ENCODE measurements around the gene MARCHF2. TPM values are rescaled to one million over a fixed set of nuclear protein-coding genes. Genes with fewer than 3 reads are reported as not detected.

Gene MARCHF2
- total RNA-seq, 1 experiment from 2014 or later = 58.7 TPM

DNA sequence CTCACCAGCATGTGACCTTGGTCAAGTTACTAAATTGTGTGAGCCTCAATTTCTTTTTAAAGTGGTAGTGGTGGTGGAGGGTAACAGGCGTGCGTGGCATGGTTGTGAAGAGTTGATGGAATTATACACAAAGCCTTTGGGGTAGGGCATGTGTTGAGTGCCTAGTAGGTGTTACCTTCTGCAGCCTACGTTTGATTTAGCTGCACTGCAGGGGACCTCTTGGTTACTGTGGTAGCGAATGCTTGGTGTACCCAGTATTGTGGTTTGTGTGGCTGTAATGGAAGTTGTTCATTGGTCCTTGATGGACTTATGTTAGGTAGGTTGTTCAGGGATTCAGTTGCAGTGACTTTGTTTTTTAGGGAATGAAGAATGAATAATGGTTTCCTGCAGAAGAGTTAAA is 64.8 kb downstream of the MARCHF2 start:
- CTCF ChIA-PET = no interaction called here

DNA sequence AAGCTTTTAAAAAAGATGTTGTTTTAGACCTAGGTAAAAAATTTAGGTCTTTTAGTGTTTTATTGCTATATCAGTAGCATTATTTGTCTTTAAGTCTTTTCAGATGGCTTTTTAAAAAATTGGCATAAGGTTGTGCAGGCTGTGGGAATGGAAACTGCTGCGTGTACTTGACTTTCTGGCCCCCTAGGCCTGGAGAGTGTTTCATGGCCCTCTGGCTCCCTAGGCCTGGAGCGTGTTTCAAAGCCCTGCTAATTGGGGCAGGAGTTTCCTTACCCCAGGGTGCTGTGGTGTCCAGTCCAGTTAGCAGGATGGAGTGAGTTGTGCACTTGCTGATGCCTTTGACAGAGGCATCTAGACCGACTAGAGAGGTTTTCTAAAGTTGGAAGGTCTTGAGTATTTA is 65.5 kb downstream of the MARCHF2 start:
- H2AFZ ChIP-seq (ENCODE audit: low read length) = no peak overlapping the region
- no peak overlapping the region for H3K27ac ChIP-seq (ENCODE audit: low read length)
- TF ChIP-seq CTCF (conservative IDR thresholded peaks at IDR 0.05; ENCODE audit: low read depth, low read length) (no peak), EZH2phosphoT487 (IDR thresholded peaks at IDR 0.05; ENCODE audit: borderline replicate concordance, low read length) (no peak), EZH2 (IDR thresholded peaks at IDR 0.05; ENCODE audit: low read length, unreplicated experiment) (no peak)
- peaks cover 56% of the 10 kb centered on the region for H4K20me1 ChIP-seq (ENCODE audit: low read length)
- H3K4me2 ChIP-seq (ENCODE audit: low read length) = no peak overlapping the region
- no peaks in the 10 kb centered on the region for H3K9me3 ChIP-seq (ENCODE audit: low read length)
- intact Hi-C loops (cut with micrococcal nuclease) = no loop called here
- ATAC-seq (no peak), DNase-seq (no peak)
- H3K27me3 ChIP-seq (ENCODE audit: low read length) = no peaks in the 10 kb centered on the region
- no peak overlapping the region for H3K9ac ChIP-seq (ENCODE audit: low read length)
- no peaks in the 10 kb centered on the region for H3K9me2 ChIP-seq (replicated peaks; ENCODE audit: low read length)
- CTCF ChIA-PET = interaction anchor here (0.5 to 0.6 kb wide), 2 partner anchors 43 to 1615 kb away, joined by 3 to 10 read pairs; no protein-coding TSS in a partner anchor
- H3K79me2 ChIP-seq (ENCODE audit: low read length) = peaks cover 87% of the 10 kb centered on the region
- H3F3A ChIP-seq (ENCODE audit: low read length, unreplicated experiment) = no peaks in the 10 kb centered on the region
- BruUV-seq (replicated peaks) = no TSS peak
- peaks cover 62% of the 10 kb centered on the region for H3K36me3 ChIP-seq (ENCODE audit: low read depth, low read length)
- H3K4me3 ChIP-seq (ENCODE audit: low read length) = no peak overlapping the region
- H3K4me1 ChIP-seq (ENCODE audit: insufficient read depth, low read length) = no peaks in the 10 kb centered on the region
- POLR2A ChIA-PET (ENCODE audit: unreplicated experiment) = interaction anchor here (0.6 kb wide), 1 partner anchor 103 kb away, joined by 10 read pairs; no protein-coding TSS in a partner anchor

More for the DNA sequence above, 64.8 kb downstream of the MARCHF2 start:
- no peak overlapping the region for H3K4me3 ChIP-seq (ENCODE audit: low read length)
- H3K27ac ChIP-seq (ENCODE audit: low read length) = no peak overlapping the region
- H3K27me3 ChIP-seq (ENCODE audit: low read length) = no peaks in the 10 kb centered on the region
- no peak overlapping the region for H2AFZ ChIP-seq (ENCODE audit: low read length)
- DNase-seq (no peak), ATAC-seq (no peak)
- H3K9ac ChIP-seq (ENCODE audit: low read length) = no peak overlapping the region
- BruUV-seq (replicated peaks) = no TSS peak
- H3K9me3 ChIP-seq (ENCODE audit: low read length) = no peaks in the 10 kb centered on the region
- TF ChIP-seq EZH2phosphoT487 (IDR thresholded peaks at IDR 0.05; ENCODE audit: borderline replicate concordance, low read length) = no peak
- H3K79me2 ChIP-seq (ENCODE audit: low read length) = peaks cover 81% of the 10 kb centered on the region
- H3F3A ChIP-seq (ENCODE audit: low read length, unreplicated experiment) = no peaks in the 10 kb centered on the region
- H3K4me2 ChIP-seq (ENCODE audit: low read length) = no peak overlapping the region
- H3K4me1 ChIP-seq (ENCODE audit: insufficient read depth, low read length) = no peaks in the 10 kb centered on the region
- intact Hi-C loops (cut with micrococcal nuclease) = no loop called here
- H3K9me2 ChIP-seq (replicated peaks; ENCODE audit: low read length) = no peaks in the 10 kb centered on the region
- POLR2A ChIA-PET (ENCODE audit: unreplicated experiment) = no interaction called here
- peaks cover 62% of the 10 kb centered on the region for H3K36me3 ChIP-seq (ENCODE audit: low read depth, low read length)
- peaks cover 52% of the 10 kb centered on the region for H4K20me1 ChIP-seq (ENCODE audit: low read length)

DNA sequence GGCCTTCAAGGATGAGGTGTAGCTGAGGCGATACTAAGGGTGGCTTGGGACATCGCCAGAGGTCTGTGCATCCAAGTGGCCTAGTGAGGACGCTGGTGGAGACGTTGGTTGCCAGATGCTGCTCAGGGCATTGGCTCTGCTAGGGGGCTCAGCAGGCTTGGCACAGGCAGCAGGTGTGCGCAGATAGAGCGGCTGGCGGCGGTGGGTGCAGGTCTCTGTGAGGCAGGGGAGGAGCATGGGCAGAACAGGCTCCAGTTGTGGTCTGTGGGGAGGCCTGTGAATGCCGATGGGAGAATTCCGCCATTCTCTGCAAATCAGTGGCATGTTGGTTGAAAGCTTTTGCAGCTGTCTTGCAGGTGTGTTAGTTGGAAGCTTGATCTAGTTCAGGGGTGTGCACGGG is 68.1 kb downstream of the MARCHF2 start:
- DNase-seq = no peak
- peaks cover 63% of the 10 kb centered on the region for H3K36me3 ChIP-seq (ENCODE audit: low read depth, low read length)
- H3K27ac ChIP-seq (ENCODE audit: low read length) = no peak overlapping the region
- H3K27me3 ChIP-seq (ENCODE audit: low read length) = no peaks in the 10 kb centered on the region
- TF ChIP-seq EZH2 (IDR thresholded peaks at IDR 0.05; ENCODE audit: low read length, unreplicated experiment) = no peak
- no peak for TF ChIP-seq EZH2phosphoT487 (IDR thresholded peaks at IDR 0.05; ENCODE audit: borderline replicate concordance, low read length)
- no peak for TF ChIP-seq CTCF (conservative IDR thresholded peaks at IDR 0.05; ENCODE audit: low read depth, low read length)
- H3K4me2 ChIP-seq (ENCODE audit: low read length) = no peak overlapping the region
- H3K4me3 ChIP-seq (ENCODE audit: low read length) = no peak overlapping the region
- no peaks in the 10 kb centered on the region for H3K9me3 ChIP-seq (ENCODE audit: low read length)
- peaks cover 52% of the 10 kb centered on the region for H4K20me1 ChIP-seq (ENCODE audit: low read length)
- H2AFZ ChIP-seq (ENCODE audit: low read length) = no peak overlapping the region
- H3K79me2 ChIP-seq (ENCODE audit: low read length) = peaks cover 68% of the 10 kb centered on the region
- ChIA-PET CTCF (no interaction called here), POLR2A (ENCODE audit: unreplicated experiment) (no interaction called here)
- no peaks in the 10 kb centered on the region for H3F3A ChIP-seq (ENCODE audit: low read length, unreplicated experiment)
- BruUV-seq (replicated peaks) = no TSS peak
- intact Hi-C loops (cut with micrococcal nuclease) = no loop called here
- no peaks in the 10 kb centered on the region for H3K9me2 ChIP-seq (replicated peaks; ENCODE audit: low read length)
- ATAC-seq = no peak
- no peak overlapping the region for H3K9ac ChIP-seq (ENCODE audit: low read length)
- H3K4me1 ChIP-seq (ENCODE audit: insufficient read depth, low read length) = no peaks in the 10 kb centered on the region

Measured in PC-3 (cell line).